Esophagus muscularis mucosa (tissue), 3 donors: ENCODE results near the gene PPP1R2.
"Not testable (repeated sequence)": the region's sequence is repeated elsewhere in the genome, so short reads cannot be mapped to it uniquely, and the experiment has no call there.

Experiments
- POLR2A ChIP-seq: fragments of 450-650 bp; IDR thresholded peaks from one replicate; pipeline ENCODE4 v1.6.1; 2017; ENCODE audit warnings: antibody characterized with exemption, moderate library complexity, mild to moderate bottlenecking, low read depth
- TF ChIP-seq, protein P1 (sequence below), 3 experiments: fragments of 200-600 bp in 2 of 3; fragments of 450-650 bp in 1 of 3; sonication (generic) in 2 of 3; IDR thresholded peaks; one replicate each; pipeline ENCODE4 v1.5.1; 2017 to 2019; ENCODE audit warnings: antibody characterized with exemption in 3 of 3, mild to moderate bottlenecking in 2 of 3, moderate library complexity in 1 of 3

- not testable (repeated sequence) for TF ChIP-seq POLR2A
- TF ChIP-seq, protein P1, sequence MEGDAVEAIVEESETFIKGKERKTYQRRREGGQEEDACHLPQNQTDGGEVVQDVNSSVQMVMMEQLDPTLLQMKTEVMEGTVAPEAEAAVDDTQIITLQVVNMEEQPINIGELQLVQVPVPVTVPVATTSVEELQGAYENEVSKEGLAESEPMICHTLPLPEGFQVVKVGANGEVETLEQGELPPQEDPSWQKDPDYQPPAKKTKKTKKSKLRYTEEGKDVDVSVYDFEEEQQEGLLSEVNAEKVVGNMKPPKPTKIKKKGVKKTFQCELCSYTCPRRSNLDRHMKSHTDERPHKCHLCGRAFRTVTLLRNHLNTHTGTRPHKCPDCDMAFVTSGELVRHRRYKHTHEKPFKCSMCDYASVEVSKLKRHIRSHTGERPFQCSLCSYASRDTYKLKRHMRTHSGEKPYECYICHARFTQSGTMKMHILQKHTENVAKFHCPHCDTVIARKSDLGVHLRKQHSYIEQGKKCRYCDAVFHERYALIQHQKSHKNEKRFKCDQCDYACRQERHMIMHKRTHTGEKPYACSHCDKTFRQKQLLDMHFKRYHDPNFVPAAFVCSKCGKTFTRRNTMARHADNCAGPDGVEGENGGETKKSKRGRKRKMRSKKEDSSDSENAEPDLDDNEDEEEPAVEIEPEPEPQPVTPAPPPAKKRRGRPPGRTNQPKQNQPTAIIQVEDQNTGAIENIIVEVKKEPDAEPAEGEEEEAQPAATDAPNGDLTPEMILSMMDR (IDR thresholded peaks at IDR 0.05), result not testable (repeated sequence)
These were observed 68.0 kb downstream of the PPP1R2 start for GRCh38 chr3:195475116-195475515.
